Measurements from ENCODE around the gene EXOC1L. TPM values are rescaled to one million over a fixed set of nuclear protein-coding genes. Genes with fewer than 3 reads are reported as not detected.

The EXOC1L gene
- total and polyA plus RNA-seq, 2 donors: 0.14 TPM; not detected in 1

DNA sequence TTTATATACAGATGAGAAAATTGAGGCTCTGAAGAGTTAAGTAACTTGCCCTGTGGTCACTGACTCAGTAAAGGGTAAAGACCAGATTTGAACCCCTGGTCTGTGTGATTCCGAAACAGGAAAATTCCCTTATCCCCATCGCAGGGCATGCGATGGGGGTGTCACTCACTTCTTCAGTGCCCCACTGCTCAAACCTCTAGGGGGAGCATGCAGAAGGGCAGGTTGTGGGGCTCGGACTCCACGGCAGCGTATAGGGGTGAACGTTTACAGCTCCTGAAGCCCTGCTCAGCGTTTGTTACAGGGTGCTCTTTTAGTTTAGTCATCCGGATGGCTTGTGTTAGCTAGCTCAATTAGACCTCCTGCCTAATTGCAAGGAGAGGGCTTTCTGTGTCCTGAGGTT, 30.1 kb downstream of the EXOC1L start:
- Histone ChIP-seq H3K4me1 (ENCODE audit: insufficient read depth) (no peaks in the 10 kb centered on the region), H3K27ac (ENCODE audit: low read depth) (no peak overlapping the region), H3K36me3 (ENCODE audit: insufficient read depth) (no peaks in the 10 kb centered on the region), H3K4me3 (ENCODE audit: low read depth, low read length) (no peak overlapping the region)
- DNase-seq (ENCODE audit: extremely low spot score): no peak
- 69% methylated on average over 9 of the region's 9 CpGs for WGBS

DNA sequence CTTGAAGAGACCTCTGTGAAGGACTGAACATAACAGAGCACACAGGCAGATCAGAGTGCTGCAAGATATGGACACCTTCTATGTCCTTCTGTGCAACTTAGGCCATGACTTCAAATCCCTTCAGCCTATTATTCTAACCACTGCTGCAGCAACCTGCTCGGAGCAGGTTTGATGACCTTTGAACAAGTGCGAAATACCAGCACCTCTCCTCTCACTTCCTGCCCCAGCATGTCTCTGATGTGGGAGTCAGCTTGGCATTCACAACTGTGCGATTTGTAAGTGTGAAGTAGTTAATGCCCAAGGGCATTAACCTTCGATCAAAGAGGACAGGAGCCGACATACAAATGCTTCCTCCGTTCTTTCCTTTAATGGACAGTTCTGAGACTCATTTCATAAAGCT, 32.3 kb downstream of the EXOC1L start:
- Histone ChIP-seq H3K4me3 (ENCODE audit: low read depth, low read length) (no peak overlapping the region), H3K36me3 (ENCODE audit: insufficient read depth) (no peaks in the 10 kb centered on the region), H3K27ac (ENCODE audit: low read depth) (no peak overlapping the region), H3K4me1 (ENCODE audit: insufficient read depth) (no peaks in the 10 kb centered on the region)
- no peak for DNase-seq (ENCODE audit: extremely low spot score)
- WGBS: 80% methylated on average over 6 of the region's 6 CpGs

DNA sequence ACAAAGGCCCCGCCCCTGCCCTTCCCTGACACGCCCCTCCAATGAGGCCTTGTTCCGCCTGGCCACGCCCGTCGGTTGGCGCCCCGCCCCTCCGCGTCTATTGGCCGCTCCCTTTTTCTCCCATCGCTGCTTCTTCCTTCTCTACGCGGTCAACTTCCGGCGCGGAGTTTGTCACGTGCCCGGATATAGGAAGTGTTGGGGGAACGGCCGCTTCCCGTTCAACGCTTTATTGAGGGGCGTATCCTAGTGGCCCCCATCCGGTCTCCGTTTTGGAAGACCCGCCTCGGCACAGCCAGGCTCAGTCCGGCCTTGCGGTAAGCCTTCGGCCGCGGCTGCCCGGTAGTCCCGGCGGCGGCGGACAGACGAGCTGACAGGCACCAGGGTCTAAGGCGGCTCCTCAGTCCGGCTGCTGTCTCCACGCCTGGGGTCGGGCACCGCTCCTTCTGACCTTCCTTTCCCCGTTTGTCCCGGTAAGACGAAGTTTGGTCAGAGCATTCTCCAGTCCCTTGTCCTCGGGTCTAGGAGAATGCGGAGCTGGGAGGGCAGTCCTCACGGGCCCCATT, 34.0 kb downstream of the EXOC1L start, which contains the start of gene EXOC1:
EXOC1 (plus strand) TSS at position 165 of the 563 bp plus-strand sequence. CDS start 4,676 bp downstream, outside the sequence.
- DNase-seq (ENCODE audit: extremely low spot score): peak; percentile 92

DNA sequence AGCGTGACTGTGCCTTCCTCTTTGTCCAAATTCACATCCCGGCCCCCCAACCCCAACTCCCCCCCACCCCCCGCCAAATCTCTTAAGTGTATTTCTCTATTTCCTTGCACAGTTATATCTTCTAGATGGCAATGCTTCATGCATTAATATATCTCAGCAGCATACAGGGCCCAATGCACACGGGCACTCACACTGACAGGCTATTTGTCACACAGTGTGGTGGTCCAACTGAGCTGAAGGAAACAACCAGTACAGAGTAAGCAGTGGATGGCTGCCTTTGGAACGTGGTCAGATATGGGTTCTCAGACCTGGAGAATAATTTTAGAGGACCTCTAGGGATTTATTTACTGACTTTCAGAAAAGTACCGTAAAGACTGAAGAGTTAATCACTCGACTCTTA, 34.5 kb downstream of the EXOC1L start:
- Histone ChIP-seq H3K27ac (ENCODE audit: low read depth) (no peak overlapping the region), H3K4me3 (ENCODE audit: low read depth, low read length) (peak overlapping the region; percentile 88), H3K4me1 (ENCODE audit: insufficient read depth) (no peaks in the 10 kb centered on the region), H3K36me3 (ENCODE audit: insufficient read depth) (no peaks in the 10 kb centered on the region)
- DNase-seq (ENCODE audit: extremely low spot score): no peak
- 15% methylated on average over 7 of the region's 7 CpGs for WGBS

More for the DNA sequence above, 34.0 kb downstream of the EXOC1L start, which contains the start of gene EXOC1:
- no peaks in the 10 kb centered on the region for H3K36me3 ChIP-seq (ENCODE audit: insufficient read depth)
- peak within 1 kb of the TSS; percentile 77 for H3K27ac ChIP-seq (ENCODE audit: low read depth)
- peak within 1 kb of the TSS; percentile 88 for H3K4me3 ChIP-seq (ENCODE audit: low read depth, low read length)
- under 1% methylated on average over 50 of the region's 50 CpGs for WGBS
- H3K4me1 ChIP-seq (ENCODE audit: insufficient read depth): no peaks in the 10 kb centered on the region

GRCh38 chr4:55857586-55857985, 38.0 kb downstream of the EXOC1L start:
- no peak for DNase-seq (ENCODE audit: extremely low spot score)
- no peak overlapping the region for H3K4me3 ChIP-seq (ENCODE audit: low read depth, low read length)
- no peaks in the 10 kb centered on the region for H3K36me3 ChIP-seq (ENCODE audit: insufficient read depth)
- H3K27ac ChIP-seq (ENCODE audit: low read depth): no peak overlapping the region
- no peaks in the 10 kb centered on the region for H3K4me1 ChIP-seq (ENCODE audit: insufficient read depth)
- 92% methylated on average over 1 of the region's 1 CpG for WGBS

DNA sequence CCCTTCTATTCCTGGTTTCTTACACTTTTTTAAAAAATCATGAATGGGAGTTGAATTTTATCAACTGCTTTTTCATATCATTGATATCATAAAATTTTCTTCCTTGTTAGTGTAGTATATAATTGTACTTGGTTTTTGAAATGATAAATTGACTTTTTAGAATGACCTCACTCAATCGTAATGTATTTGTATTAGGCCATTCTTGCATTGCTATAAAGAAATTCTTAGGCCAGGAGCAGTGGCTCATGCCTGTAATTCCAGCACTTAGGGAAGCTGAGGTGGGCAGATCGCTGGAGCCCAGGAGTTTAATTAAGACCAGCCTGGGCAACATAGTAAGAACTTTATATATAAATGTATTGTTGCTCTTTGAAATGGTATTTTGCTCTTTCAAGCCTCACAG, 40.1 kb downstream of the EXOC1L start:
- no peak overlapping the region for H3K4me3 ChIP-seq (ENCODE audit: low read depth, low read length)
- 73% methylated on average over 2 of the region's 2 CpGs for WGBS
- H3K36me3 ChIP-seq (ENCODE audit: insufficient read depth): no peaks in the 10 kb centered on the region
- DNase-seq (ENCODE audit: extremely low spot score): no peak
- no peak overlapping the region for H3K27ac ChIP-seq (ENCODE audit: low read depth)
- H3K4me1 ChIP-seq (ENCODE audit: insufficient read depth): no peaks in the 10 kb centered on the region

DNA sequence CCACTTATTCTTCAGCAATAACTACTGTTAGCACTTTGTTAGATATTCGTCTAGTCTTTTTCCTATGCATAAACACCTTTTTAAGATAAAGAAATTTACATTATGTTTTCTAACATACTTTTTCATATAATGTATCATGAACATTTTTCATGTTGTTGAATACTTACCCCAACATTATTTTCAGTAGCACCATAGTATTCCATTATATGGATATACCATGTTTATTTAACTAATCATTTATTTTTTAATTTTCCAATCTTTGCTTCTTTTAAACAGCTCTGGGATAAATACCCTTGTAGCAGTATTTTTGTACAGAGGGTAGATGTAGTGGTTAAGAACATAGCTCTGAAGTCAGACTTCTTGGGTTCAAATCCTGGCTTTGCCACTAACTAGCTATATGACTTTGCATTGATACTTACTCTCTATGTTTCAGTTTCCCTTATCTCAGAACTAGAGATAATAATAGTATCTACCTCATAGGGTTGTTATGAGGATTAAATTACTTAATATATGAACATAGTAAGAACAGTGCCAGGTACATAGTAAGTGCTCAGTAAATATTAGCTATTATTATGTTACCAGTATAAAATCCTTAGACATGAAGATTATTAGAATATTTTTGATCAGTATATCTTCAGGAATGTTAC, 45.1 kb downstream of the EXOC1L start:
- 94% methylated on average over 1 of the region's 1 CpG for WGBS

DNA sequence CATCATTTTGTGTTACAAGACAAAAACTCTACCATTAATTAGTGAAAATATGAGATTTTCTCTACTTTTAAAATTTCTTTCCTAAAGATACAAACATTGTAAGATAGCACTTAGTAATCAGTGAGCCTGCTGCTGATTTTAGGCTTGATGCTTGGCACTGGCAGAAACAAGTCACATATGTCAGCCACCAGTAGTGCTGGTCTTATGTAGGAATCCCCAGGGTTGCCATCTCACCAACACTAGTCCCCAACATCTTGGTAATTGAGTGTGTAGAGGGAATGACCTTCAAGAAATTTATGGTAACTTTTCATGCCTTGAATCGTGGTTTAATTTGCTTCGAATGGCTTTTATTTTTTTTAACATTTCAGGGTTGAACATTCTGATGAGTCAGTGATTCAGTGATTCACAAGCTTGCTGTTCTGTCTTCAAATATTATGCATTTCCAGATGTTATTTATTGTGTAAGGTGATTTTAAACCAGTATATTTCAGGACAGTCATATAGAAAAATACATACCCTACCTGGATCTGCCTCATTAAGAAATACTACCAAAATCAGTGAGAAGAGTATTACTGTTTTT, 45.7 kb downstream of the EXOC1L start:
- no peak for DNase-seq (ENCODE audit: extremely low spot score)
- peaks cover 2% of the 10 kb centered on the region for H3K36me3 ChIP-seq (ENCODE audit: insufficient read depth)
- WGBS: 70% methylated on average over 2 of the region's 2 CpGs
- no peaks in the 10 kb centered on the region for H3K4me1 ChIP-seq (ENCODE audit: insufficient read depth)
- no peak overlapping the region for H3K4me3 ChIP-seq (ENCODE audit: low read depth, low read length)
- peak overlapping the region; percentile 92 for H3K27ac ChIP-seq (ENCODE audit: low read depth)

More for the DNA sequence above, 45.1 kb downstream of the EXOC1L start:
- no peaks in the 10 kb centered on the region for H3K4me1 ChIP-seq (ENCODE audit: insufficient read depth)
- peaks cover 2% of the 10 kb centered on the region for H3K36me3 ChIP-seq (ENCODE audit: insufficient read depth)
- H3K27ac ChIP-seq (ENCODE audit: low read depth): no peak overlapping the region
- DNase-seq (ENCODE audit: extremely low spot score): no peak
- no peak overlapping the region for H3K4me3 ChIP-seq (ENCODE audit: low read depth, low read length)

- DNase-seq (ENCODE audit: extremely low spot score): no peak
- Histone ChIP-seq H3K4me3 (ENCODE audit: low read depth, low read length) (no peak overlapping the region), H3K36me3 (ENCODE audit: insufficient read depth) (peaks cover 4% of the 10 kb centered on the region), H3K27ac (ENCODE audit: low read depth) (peak overlapping the region; percentile 59), H3K4me1 (ENCODE audit: insufficient read depth) (no peaks in the 10 kb centered on the region)
- WGBS: 60% methylated on average over 2 of the region's 2 CpGs
Measured at GRCh38 chr4:55866290-55866907, 46.8 kb downstream of the EXOC1L start.

- no peak for DNase-seq (ENCODE audit: extremely low spot score)
- Histone ChIP-seq H3K27ac (ENCODE audit: low read depth) (no peak overlapping the region), H3K36me3 (ENCODE audit: insufficient read depth) (peaks cover 5% of the 10 kb centered on the region), H3K4me3 (ENCODE audit: low read depth, low read length) (no peak overlapping the region), H3K4me1 (ENCODE audit: insufficient read depth) (no peaks in the 10 kb centered on the region)
- 16% methylated on average over 4 of the region's 4 CpGs for WGBS
Measured at GRCh38 chr4:55866973-55867574, 47.5 kb downstream of the EXOC1L start.

GRCh38 chr4:55868581-55869090, 49.0 kb downstream of the EXOC1L start:
- peaks cover 7% of the 10 kb centered on the region for H3K36me3 ChIP-seq (ENCODE audit: insufficient read depth)
- H3K4me1 ChIP-seq (ENCODE audit: insufficient read depth): no peaks in the 10 kb centered on the region
- 99% methylated on average over 1 of the region's 1 CpG for WGBS
- DNase-seq (ENCODE audit: extremely low spot score): no peak
- H3K27ac ChIP-seq (ENCODE audit: low read depth): no peak overlapping the region
- H3K4me3 ChIP-seq (ENCODE audit: low read depth, low read length): no peak overlapping the region

DNA sequence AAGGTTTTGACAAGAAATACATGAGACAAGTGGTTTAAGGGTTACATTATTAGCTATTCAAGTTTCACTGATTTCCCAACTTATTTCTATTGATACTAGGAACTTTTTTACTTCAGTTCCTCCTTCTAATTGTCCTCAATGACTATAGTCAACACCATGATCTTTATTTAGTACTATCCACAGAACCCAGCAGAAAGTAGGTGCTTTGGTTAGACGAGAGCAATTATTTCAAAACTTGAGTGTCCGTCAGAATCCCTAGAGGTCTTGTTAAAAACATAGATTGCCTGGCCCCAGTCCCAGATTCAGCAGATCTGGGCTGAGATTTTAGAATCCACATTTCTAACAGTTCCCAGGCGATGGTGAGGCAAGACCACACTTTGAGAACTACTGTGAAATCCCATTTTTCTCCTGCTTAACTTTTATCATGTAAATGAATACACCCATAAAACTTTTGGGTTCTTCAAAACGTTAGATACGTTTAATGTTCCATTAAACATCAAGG, 51.8 kb downstream of the EXOC1L start:
- Histone ChIP-seq H3K27ac (ENCODE audit: low read depth) (no peak overlapping the region), H3K4me1 (ENCODE audit: insufficient read depth) (no peaks in the 10 kb centered on the region), H3K4me3 (ENCODE audit: low read depth, low read length) (no peak overlapping the region), H3K36me3 (ENCODE audit: insufficient read depth) (peaks cover 7% of the 10 kb centered on the region)
- 52% methylated on average over 5 of the region's 5 CpGs for WGBS
- DNase-seq (ENCODE audit: extremely low spot score): no peak

GRCh38 chr4:55874831-55875230, 55.2 kb downstream of the EXOC1L start:
- DNase-seq (ENCODE audit: extremely low spot score): no peak
- Histone ChIP-seq H3K4me3 (ENCODE audit: low read depth, low read length) (no peak overlapping the region), H3K36me3 (ENCODE audit: insufficient read depth) (peaks cover 5% of the 10 kb centered on the region), H3K27ac (ENCODE audit: low read depth) (no peak overlapping the region), H3K4me1 (ENCODE audit: insufficient read depth) (no peaks in the 10 kb centered on the region)
